Mucosa of stomach (tissue), 1 donor: Measurements from ENCODE around the gene GLP1R.

Source experiments
- H3K27me3 ChIP-seq: one replicate; pipeline ENCODE4 v1.7.0; 2013; ENCODE audit warnings: mild to moderate bottlenecking, low read length; ENCODE audit not compliant: control insufficient read depth, insufficient read depth
- H3K36me3 ChIP-seq: one replicate; pipeline ENCODE4 v1.7.0; 2013; ENCODE audit warnings: low read length; ENCODE audit not compliant: control insufficient read depth, insufficient read depth
- H3K4me1 ChIP-seq: one replicate; pipeline ENCODE4 v1.7.0; 2013; ENCODE audit warnings: mild to moderate bottlenecking, low read length; ENCODE audit not compliant: control insufficient read depth, insufficient read depth
- H3K4me3 ChIP-seq: one replicate; pipeline ENCODE4 v1.7.0; 2013; ENCODE audit warnings: low read length
- H3K9ac ChIP-seq: one replicate; pipeline ENCODE4 v1.7.0; 2013; ENCODE audit warnings: mild to moderate bottlenecking, low read length, moderate library complexity
- H3K9me3 ChIP-seq: one replicate; pipeline ENCODE4 v1.7.0; 2013; ENCODE audit warnings: mild to moderate bottlenecking, low read length, moderate library complexity; ENCODE audit not compliant: control insufficient read depth
- donor health status: Pancreatic carcinoma.

The GLP1R gene

DNA sequence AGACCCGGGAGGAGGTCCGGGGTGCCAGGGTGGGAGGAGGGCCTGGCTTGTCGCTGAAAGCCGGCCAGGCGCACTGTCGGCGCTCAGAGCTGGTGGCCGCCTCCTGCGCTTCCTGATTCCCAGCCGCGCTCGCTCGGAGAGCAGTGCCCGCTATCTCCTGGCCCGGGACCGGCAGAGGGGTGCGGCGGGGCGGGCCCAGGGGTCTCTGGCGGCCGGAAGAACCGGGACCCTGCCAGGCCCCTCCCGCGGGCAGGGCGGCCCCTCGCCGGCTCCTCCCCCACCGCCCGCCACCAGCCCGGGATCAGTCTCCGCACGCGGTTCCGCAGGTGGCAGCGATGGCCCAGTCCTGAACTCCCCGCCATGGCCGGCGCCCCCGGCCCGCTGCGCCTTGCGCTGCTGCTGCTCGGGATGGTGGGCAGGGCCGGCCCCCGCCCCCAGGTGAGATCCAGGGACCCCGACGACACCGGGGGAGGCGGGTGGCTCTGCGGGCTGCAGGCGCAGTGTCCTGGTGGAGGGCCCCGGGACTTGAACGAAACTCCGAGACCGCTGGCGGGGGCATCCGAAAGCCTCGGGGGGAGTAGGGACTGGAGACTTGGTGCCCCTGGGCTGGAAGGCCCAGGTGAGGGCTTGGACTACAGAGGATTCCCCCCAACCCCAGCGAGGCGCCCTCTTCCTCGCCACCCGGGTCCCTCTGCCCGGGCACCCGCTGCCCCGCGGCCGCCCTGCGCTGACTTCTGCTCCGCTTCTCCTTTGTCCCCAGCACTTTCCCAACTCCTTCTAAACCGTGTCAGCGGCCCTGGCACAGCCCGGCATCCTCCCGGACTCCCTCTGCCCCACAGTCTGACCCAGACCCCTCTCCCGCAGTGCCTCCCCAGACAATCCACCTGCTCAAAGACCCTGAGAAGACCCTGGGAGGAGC is at the start of gene GLP1R:
Gene GLP1R, plus strand, starts transcription at position 301 of the 919 bp plus-strand sequence. Its CDS starts 60 bp downstream, at position 361.
- Histone ChIP-seq H3K4me3 (no peak within 1 kb of the TSS), H3K9ac (no peak within 1 kb of the TSS), H3K36me3 (no peaks in the 10 kb centered on the region), H3K27me3 (peaks cover 55% of the 10 kb centered on the region), H3K9me3 (no peaks in the 10 kb centered on the region), H3K4me1 (peaks cover 5% of the 10 kb centered on the region)

GRCh38 chr6:39003072-39003471 is 45.5 kb upstream of the GLP1R start:
- Histone ChIP-seq H3K27me3 (peaks cover 4% of the 10 kb centered on the region), H3K4me3 (no peak overlapping the region), H3K36me3 (no peaks in the 10 kb centered on the region), H3K4me1 (no peaks in the 10 kb centered on the region), H3K9me3 (no peaks in the 10 kb centered on the region), H3K9ac (no peak overlapping the region)

DNA sequence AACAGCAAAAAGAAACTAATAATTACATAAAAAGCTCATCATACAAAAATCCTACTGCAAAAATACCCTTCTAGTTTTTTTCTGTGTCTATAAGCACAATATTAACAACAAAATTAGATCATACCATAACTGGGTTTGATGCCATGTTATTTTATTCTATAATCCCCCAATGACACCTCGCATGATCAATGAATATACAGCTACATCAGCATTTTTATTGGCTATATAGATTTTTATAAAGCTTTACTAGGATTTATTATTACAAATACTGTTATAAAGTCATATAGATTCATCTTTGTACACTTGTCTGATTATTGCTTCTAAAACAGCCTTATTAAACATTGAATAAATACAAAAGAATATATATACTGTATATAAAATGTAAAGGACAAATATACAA is 45.1 kb upstream of the GLP1R start:
- Histone ChIP-seq H3K9ac (no peak overlapping the region), H3K9me3 (no peaks in the 10 kb centered on the region), H3K4me1 (no peaks in the 10 kb centered on the region), H3K4me3 (no peak overlapping the region), H3K36me3 (no peaks in the 10 kb centered on the region), H3K27me3 (peaks cover 4% of the 10 kb centered on the region)

GRCh38 chr6:39004801-39005200 is 43.8 kb upstream of the GLP1R start:
- Histone ChIP-seq H3K4me1 (no peaks in the 10 kb centered on the region), H3K36me3 (no peaks in the 10 kb centered on the region), H3K4me3 (no peak overlapping the region), H3K27me3 (peaks cover 4% of the 10 kb centered on the region), H3K9ac (no peak overlapping the region), H3K9me3 (no peaks in the 10 kb centered on the region)

DNA sequence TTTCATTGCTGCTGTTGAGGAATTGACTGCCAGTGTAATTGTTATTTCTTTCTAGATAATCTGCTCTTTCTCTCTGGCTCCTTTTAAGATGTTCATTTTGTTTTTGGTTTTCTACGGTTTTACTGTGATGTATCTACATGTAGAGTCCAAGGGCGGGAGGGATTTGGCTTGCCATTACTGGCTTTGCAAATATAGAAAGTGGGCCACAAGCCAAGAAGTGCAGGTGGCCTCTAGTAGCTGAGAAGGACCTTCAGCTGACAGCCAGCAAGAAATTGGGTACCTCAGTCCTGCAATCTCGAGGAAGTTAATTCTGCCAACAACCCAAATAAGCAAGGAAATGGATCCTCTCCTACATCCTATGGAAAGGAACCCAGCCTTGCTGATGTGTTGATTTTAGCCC is 42.8 kb upstream of the GLP1R start:
- Histone ChIP-seq H3K27me3 (peaks cover 4% of the 10 kb centered on the region), H3K36me3 (no peaks in the 10 kb centered on the region), H3K9ac (no peak overlapping the region), H3K9me3 (no peaks in the 10 kb centered on the region), H3K4me3 (no peak overlapping the region), H3K4me1 (no peaks in the 10 kb centered on the region)

- no peak overlapping the region for H3K4me3 ChIP-seq
- no peaks in the 10 kb centered on the region for H3K27me3 ChIP-seq
- H3K9me3 ChIP-seq = no peaks in the 10 kb centered on the region
- no peaks in the 10 kb centered on the region for H3K4me1 ChIP-seq
- H3K36me3 ChIP-seq = no peaks in the 10 kb centered on the region
- H3K9ac ChIP-seq = no peak overlapping the region
These were observed 41.0 kb upstream of the GLP1R start for GRCh38 chr6:39007575-39007974.

DNA sequence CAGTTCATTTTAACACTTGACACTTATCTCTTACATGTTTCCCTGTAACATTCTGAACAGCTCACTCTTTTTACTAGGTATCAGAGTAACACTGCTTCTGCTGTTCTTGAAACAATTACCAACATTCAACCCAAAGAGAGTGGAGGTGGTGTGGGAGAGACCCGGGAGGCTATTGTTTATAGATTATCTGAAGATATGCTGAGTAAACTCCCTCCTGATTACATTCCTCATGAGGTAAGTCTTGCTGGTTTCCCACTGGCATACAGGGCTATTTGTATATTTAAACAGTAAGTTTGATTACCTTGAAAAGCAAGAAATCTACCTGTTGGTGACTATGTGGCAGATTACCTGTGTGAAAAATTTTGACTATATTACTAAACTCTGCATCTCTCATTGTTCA is 39.8 kb upstream of the GLP1R start:
- Histone ChIP-seq H3K4me1 (no peaks in the 10 kb centered on the region), H3K27me3 (no peaks in the 10 kb centered on the region), H3K9ac (no peak overlapping the region), H3K36me3 (no peaks in the 10 kb centered on the region), H3K9me3 (no peaks in the 10 kb centered on the region), H3K4me3 (no peak overlapping the region)

- no peaks in the 10 kb centered on the region for H3K36me3 ChIP-seq
- H3K9ac ChIP-seq = no peak overlapping the region
- no peak overlapping the region for H3K4me3 ChIP-seq
- no peaks in the 10 kb centered on the region for H3K9me3 ChIP-seq
- no peaks in the 10 kb centered on the region for H3K27me3 ChIP-seq
- H3K4me1 ChIP-seq = no peaks in the 10 kb centered on the region
These were observed 39.1 kb upstream of the GLP1R start for GRCh38 chr6:39009476-39009875.

DNA sequence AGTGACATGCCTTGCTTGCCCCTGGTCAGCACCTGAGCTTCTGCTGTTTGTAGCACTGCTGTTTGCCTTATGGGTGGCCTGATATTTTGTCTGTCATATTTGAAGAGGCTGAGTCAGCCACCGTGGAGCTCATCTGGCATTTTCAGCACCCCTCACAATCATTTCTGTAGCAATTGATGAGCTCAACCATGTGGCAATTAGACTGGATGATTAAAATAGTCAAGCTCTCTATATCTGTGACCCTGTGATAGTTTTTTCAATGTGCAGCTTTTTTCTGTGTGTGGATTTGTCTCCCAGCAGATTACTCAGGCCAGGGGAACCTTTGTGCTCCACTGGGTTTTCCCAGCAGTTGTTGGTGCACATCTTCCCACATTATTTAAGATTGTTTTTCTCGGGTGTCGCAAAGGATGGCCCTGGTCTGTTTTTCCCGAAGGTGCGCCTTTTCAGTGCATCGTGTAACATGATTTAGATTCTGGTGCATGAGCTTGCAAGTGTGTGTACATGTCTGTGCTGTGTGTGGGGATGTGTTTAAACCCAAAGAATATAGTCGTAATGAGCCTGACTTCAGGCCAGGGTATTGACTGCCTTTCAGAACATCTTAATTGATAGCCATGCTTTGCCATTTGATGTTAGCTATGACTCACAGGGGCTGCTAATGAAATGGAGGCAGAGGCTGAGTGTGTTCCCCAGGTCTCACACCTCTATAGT is 31.6 kb upstream of the GLP1R start:
- H3K9ac ChIP-seq = no peak overlapping the region
- no peaks in the 10 kb centered on the region for H3K27me3 ChIP-seq
- H3K4me3 ChIP-seq = no peak overlapping the region
- no peaks in the 10 kb centered on the region for H3K36me3 ChIP-seq
- no peaks in the 10 kb centered on the region for H3K9me3 ChIP-seq
- H3K4me1 ChIP-seq = no peaks in the 10 kb centered on the region

- no peaks in the 10 kb centered on the region for H3K9me3 ChIP-seq
- no peak overlapping the region for H3K4me3 ChIP-seq
- H3K36me3 ChIP-seq = no peaks in the 10 kb centered on the region
- no peak overlapping the region for H3K9ac ChIP-seq
- H3K27me3 ChIP-seq = no peaks in the 10 kb centered on the region
- no peaks in the 10 kb centered on the region for H3K4me1 ChIP-seq
These were observed 31.1 kb upstream of the GLP1R start for GRCh38 chr6:39017547-39017880.

DNA sequence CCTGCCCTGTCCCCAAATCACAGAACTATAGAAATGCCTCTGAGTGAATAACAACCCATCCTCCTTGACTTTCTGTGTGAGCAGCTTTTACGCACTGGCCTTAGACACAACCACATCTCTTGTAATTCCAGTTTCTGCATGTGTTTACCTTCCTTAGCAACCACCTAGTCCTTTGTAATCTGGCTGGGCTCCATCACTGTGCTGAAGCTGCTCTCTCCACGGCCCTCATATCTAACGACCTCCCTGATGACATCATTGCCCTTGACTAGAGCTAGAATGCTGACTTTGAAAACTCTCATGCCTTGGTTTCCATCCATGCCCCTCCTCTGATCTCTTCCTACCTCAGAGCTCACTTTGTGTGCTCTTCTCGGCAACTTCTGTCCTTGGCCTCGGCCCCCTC is 30.5 kb upstream of the GLP1R start:
- Histone ChIP-seq H3K4me3 (no peak overlapping the region), H3K9me3 (no peaks in the 10 kb centered on the region), H3K4me1 (no peaks in the 10 kb centered on the region), H3K27me3 (no peaks in the 10 kb centered on the region), H3K36me3 (no peaks in the 10 kb centered on the region), H3K9ac (no peak overlapping the region)

DNA sequence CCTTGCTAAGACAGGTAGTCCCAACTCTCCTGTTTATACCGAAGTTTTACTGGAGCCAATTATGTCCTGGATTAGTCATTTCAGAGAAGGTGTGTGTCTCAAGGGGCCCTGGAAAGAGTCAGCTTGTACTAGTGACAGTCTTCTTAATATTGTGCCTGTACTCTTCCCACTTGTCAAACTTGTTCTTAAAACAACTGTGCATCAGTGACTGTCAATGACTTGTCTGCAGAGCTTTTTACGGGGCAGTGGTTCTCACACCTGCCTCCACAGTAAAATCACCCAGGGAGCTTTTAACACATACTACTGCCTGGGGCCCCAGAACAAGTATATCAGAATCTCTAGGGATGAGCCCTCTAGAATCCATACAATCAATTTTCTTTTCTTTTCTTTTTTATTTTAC is 28.4 kb upstream of the GLP1R start:
- no peak overlapping the region for H3K9ac ChIP-seq
- H3K4me3 ChIP-seq = no peak overlapping the region
- H3K4me1 ChIP-seq = no peaks in the 10 kb centered on the region
- H3K27me3 ChIP-seq = peaks cover 3% of the 10 kb centered on the region
- H3K9me3 ChIP-seq = no peaks in the 10 kb centered on the region
- H3K36me3 ChIP-seq = no peaks in the 10 kb centered on the region
